K562 (cell line): ENCODE measurements around the gene CDK11A. TPM values are rescaled to one million over a fixed set of nuclear protein-coding genes. Genes with fewer than 3 reads are reported as not detected.
"Not testable (repeated sequence)": the region's sequence is repeated elsewhere in the genome, so short reads cannot be mapped to it uniquely, and the experiment has no call there.

Experiments
- ATAC-seq: fragments of 200-7000 bp; cut with Tn5 transposase; 3 replicates; pipeline ENCODE4 v1.9.1; 2020; ENCODE audit warnings: moderate library complexity
- BruUV-seq: library from RNA; stranded (reverse); fragments of 400-500 nt; replicated peaks from 2 replicates; lab custom pipeline; 2021; lab: Mats Ljungman, UMichigan
- CTCF ChIA-PET: fragments of 300-600 bp; formaldehyde crosslinking; extraction: SDS; loops from one replicate; lab custom pipeline; 2021; ENCODE audit warnings: low intra/inter-chr PET ratio; lab: Yijun Ruan, JAX
- POLR2A ChIA-PET: fragments of 300-600, 350-650 bp; sonication (Branson Sonifier 250); formaldehyde crosslinking; extraction: SDS; loops from one replicate; lab custom pipeline; 2021; ENCODE audit warnings: antibody characterized with exemption, inconsistent platforms; lab: Yijun Ruan, JAX
- DNase-seq, 4 experiments: peaks; one replicate each; pipeline versions ENCODE4 v3.0.0 to v3.0.0-alpha.2; 2011 to 2018; ENCODE audit warnings: low spot score in 3 of 4, mixed read lengths in 3 of 4; ENCODE audit errors: extremely low read depth in 1 of 4
- FAIRE-seq: peaks from 2 replicates; lab custom pipeline; 2011; peaks lifted over from hg19 to GRCh38; lab: Jason Lieb, UNC
- H2AFZ ChIP-seq: 2 replicates; pipeline ENCODE4 v1.6.0; 2011; ENCODE audit warnings: low read depth, low read length, control low read depth, inconsistent platforms
- H3K27ac ChIP-seq: fragments of 200-600 bp; 3 replicates; pipeline ENCODE4 v1.8.0; 2011; ENCODE audit warnings: low read depth, mild to moderate bottlenecking, control low read depth, inconsistent platforms, low read length, moderate library complexity, mixed read lengths; ENCODE audit errors: extremely low read depth
- H3K27me3 ChIP-seq, 2 experiments: fragments of 300-600 bp in 1 of 2; 2 replicates in 1 of 2; 3 replicates in 1 of 2; pipeline versions ENCODE4 v1.6.0 to v1.8.0; 2011; ENCODE audit warnings: inconsistent platforms in 2 of 2, low read length in 2 of 2, mild to moderate bottlenecking in 1 of 2, mixed read lengths in 1 of 2, moderate library complexity in 1 of 2; ENCODE audit not compliant: control insufficient read depth in 2 of 2, insufficient read depth in 2 of 2
- H3K36me3 ChIP-seq: fragments of 300-600 bp; 3 replicates; pipeline ENCODE4 v1.8.0; 2011; ENCODE audit warnings: mild to moderate bottlenecking, low read length, inconsistent platforms; ENCODE audit not compliant: control insufficient read depth, insufficient read depth
- H3K4me1 ChIP-seq, 2 experiments: fragments of 200-600 bp in 1 of 2; replicated peaks in 1 of 2; 2 replicates in 1 of 2; 3 replicates in 1 of 2; pipeline versions ENCODE4 v1.5.1 to v1.8.0; 2011; ENCODE audit warnings: inconsistent platforms in 2 of 2, low read length in 2 of 2, mild to moderate bottlenecking in 1 of 2, mixed read lengths in 1 of 2, moderate library complexity in 1 of 2; ENCODE audit not compliant: control insufficient read depth in 2 of 2, insufficient read depth in 2 of 2
- H3K4me2 ChIP-seq: 2 replicates; pipeline ENCODE4 v1.6.1; 2011; ENCODE audit warnings: low read length, control low read depth, inconsistent platforms, mixed read lengths; ENCODE audit not compliant: insufficient read depth
- H3K4me3 ChIP-seq: fragments of 200-600 bp; sonication (generic), shearing (Covaris generic); 2 replicates; pipeline ENCODE4 v1.5.1; 2016; ENCODE audit warnings: control low read depth, inconsistent platforms
- H3K79me2 ChIP-seq: fragments of 200-600 bp; 3 replicates; pipeline ENCODE4 v1.8.0; 2011; ENCODE audit warnings: low read length, inconsistent platforms; ENCODE audit not compliant: control insufficient read depth, insufficient read depth
- H3K9ac ChIP-seq, 2 experiments: 2 replicates each; pipeline versions ENCODE4 v1.6.0 to v1.6.1; 2011; ENCODE audit warnings: low read depth in 2 of 2, low read length in 2 of 2, control low read depth in 1 of 2, inconsistent platforms in 1 of 2, mild to moderate bottlenecking in 1 of 2, mixed read lengths in 1 of 2; ENCODE audit not compliant: insufficient read depth in 1 of 2
- H3K9me1 ChIP-seq: one replicate; pipeline ENCODE4 v1.6.0; 2011; ENCODE audit warnings: inconsistent platforms, mild to moderate bottlenecking, low read length, moderate library complexity; ENCODE audit not compliant: control insufficient read depth, insufficient read depth
- H3K9me3 ChIP-seq: replicated peaks from 2 replicates; pipeline ENCODE4 v1.5.1; 2011; ENCODE audit warnings: low read depth, low read length, inconsistent platforms; ENCODE audit not compliant: control insufficient read depth, insufficient read depth
- H4K20me1 ChIP-seq: replicated peaks from 2 replicates; pipeline ENCODE4 v1.6.1; 2011; ENCODE audit warnings: low read length, inconsistent platforms, mixed read lengths; ENCODE audit not compliant: control insufficient read depth, insufficient read depth
- MCM7 ChIP-seq, 2 experiments: fragments of 450-650 bp; IDR thresholded peaks; 2 replicates each; pipeline ENCODE4 v1.6.1; 2016 to 2018
- POLR2G ChIP-seq: fragments of 200-400 bp; formaldehyde crosslinking; IDR thresholded peaks from 2 replicates; pipeline ENCODE4 v1.6.1; 2017; ENCODE audit warnings: low read depth, mild to moderate bottlenecking, antibody characterized with exemption, low read length, moderate library complexity
- WGBS: fragments of 100-300 bp; shearing (Covaris generic); methylation state at CpG from one replicate; pipeline ENCODE4 v1.1.6; 2016; ENCODE audit warnings: low coverage, mixed read lengths; ENCODE audit not compliant: insufficient coverage; ENCODE audit errors: missing lambda C conversion rate; 5-methylcytosine and 5-hydroxymethylcytosine counted together
- in situ Hi-C: fragments of 300-500 bp; cut with MboI; formaldehyde crosslinking; loops from 4 replicates; pipeline ENCODE4 v1.15.0; 2018; ENCODE audit warnings: inconsistent platforms, mixed read lengths
- intact Hi-C: fragments of 100-400 bp; cut with micrococcal nuclease; formaldehyde crosslinking; loops from 2 replicates; pipeline ENCODE4 v1.14.2; 2022
- polyA plus RNA-seq, 8 experiments: library from polyadenylated mRNA; depleted of rRNA in 4 of 8; stranded (reverse) in 5 of 8; unstranded in 3 of 8; fragments of >200 nt; fragmentation: Nextera tagmentation in 2 of 8; fragmentation: Illumina TruSeq in 1 of 8; extraction: Ambion mirVana in 2 of 8; extraction: Trizol in 1 of 8; gene quantifications; 2 replicates each; pipeline versions ENCODE4 v1.2.1 to v1.2.3, GENCODE V29; 2011 to 2014; ENCODE audit warnings: inconsistent platforms in 1 of 8, missing spikeins in 1 of 8
- total RNA-seq, 7 experiments: library from RNA; depleted of rRNA in 6 of 7; stranded (reverse); fragments of >200 nt in 6 of 7; fragmentation: Illumina TruSeq in 2 of 7; extraction: Trizol in 2 of 7; gene quantifications; 2 replicates each; pipeline versions ENCODE4 v1.2.1 to v1.2.3, GENCODE V29; 2011 to 2021; ENCODE audit warnings: low replicate concordance in 1 of 7

Gene CDK11A
- total and polyA plus RNA-seq, 9 of the 15 experiments (the other 6 are each of a cell fraction or from before 2014, with no cell fraction given), result 4.5 to 71.0 (median 43.9) TPM

DNA sequence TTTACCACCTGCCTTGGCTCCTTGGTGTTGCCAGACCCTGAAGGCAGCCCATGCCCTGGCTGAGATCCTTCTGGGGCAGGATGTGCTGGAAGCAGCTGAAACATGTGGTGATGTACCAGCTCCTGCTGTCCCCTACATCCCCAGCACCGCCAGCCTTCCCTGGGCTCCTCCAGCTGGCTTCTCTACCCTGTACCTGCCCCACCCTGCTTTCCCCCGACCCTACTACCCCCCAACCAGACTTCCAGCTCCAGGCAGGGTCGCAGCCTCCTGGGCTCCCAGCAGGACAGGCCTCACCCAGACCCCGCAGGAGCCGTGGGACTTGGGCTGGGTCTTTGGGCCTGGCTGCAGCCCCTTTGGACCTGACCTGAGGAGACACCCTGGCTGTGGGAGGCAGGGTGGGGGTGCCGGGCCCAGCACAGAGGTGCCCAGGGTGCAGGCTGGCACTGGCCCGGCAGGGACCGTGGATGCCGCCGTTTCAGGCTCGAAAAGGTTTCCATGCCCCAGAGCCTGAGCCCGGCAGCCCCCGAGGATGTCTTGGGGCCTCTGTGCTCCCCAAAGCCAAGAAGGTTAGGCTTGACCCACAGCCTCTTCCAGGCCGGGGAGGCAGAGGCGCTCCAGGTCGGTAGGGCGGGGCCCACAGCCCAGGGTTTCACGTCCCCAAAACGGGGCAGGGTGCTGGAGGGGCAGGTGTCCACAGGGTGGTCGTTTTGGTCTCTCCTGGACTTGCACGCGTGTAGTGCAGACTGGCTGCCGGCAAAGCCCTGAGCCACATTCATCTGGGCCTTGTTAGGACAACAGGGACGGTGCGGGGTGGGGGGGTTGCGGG is 26.6 kb downstream of the CDK11A start:
- intact Hi-C loops, H3K9me1 ChIP-seq, POLR2A ChIA-PET, H3K4me3 ChIP-seq, CTCF ChIA-PET, H3K27me3 ChIP-seq, H3K27ac ChIP-seq, H4K20me1 ChIP-seq, in situ Hi-C loops, BruUV-seq, H3K36me3 ChIP-seq, ATAC-seq, H3K79me2 ChIP-seq, DNase-seq, H3K9me3 ChIP-seq, FAIRE-seq, H2AFZ ChIP-seq, H3K9ac ChIP-seq, H3K4me2 ChIP-seq: not testable (repeated sequence)
- peak; percentile 50 for TF ChIP-seq POLR2G
- 59% methylated on average over 17 of the region's 26 CpGs for WGBS
- H3K4me1 ChIP-seq, result peaks cover 0 to 14% of the 10 kb centered on the region in 2 experiments; a peak in 2 of 5 replicates

DNA sequence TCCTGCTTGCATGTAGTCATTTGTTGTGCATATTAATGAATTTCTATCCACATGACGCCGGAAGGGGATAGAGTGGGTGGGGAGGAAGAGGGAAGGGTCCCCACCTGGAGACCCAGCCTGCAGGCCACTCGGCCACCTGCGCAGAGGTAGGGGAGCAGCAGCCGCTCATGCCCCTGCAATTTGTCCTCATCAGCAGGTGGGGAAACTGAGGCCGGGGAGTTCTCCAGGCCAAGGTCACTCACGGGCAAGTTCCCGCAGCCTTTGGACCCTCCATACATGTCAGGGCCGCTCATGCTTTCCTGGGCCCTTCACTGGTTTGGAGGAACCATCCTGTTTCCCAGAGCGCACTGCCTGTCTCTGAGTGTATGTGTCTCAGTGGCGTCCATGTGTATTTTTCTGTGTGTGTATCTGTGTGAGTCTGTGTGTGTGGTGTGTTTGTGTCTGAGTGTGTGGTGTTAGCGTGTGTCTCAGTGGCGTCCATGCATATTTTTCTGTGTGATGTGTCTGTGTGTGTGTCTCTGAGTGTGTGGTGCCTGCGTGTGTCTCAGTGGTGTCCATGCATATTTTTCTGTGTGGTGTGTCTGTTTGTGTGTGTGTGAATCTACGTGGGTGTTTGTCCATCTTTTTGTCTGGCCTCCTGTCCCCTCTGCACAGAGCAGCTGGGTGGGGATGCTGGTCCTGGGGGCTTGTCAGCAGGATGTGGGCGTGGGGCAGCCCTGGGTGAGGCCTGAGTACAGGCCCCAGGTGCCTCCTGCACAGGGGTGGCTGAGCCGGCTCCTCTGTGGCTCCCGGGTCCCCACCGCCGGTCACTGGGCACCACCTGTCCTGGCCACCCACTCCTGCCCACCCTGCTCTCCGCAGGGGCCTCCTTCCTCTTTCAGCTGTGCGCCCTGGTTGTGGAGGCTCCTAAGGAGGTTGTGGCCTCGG is 27.5 kb downstream of the CDK11A start:
- not testable (repeated sequence) for H3K9ac ChIP-seq
- WGBS, result 66% methylated on average over 19 of the region's 23 CpGs

More for the DNA sequence above, 27.5 kb downstream of the CDK11A start:
- H3K27ac ChIP-seq, H3K9me3 ChIP-seq, H3K79me2 ChIP-seq, H3K4me2 ChIP-seq, H2AFZ ChIP-seq, H3K9me1 ChIP-seq, CTCF ChIA-PET, POLR2A ChIA-PET, DNase-seq, H3K4me3 ChIP-seq, intact Hi-C loops, H3K36me3 ChIP-seq, BruUV-seq, H3K27me3 ChIP-seq, ATAC-seq, in situ Hi-C loops, H4K20me1 ChIP-seq: not testable (repeated sequence)
- H3K4me1 ChIP-seq, result peaks cover 0 to 14% of the 10 kb centered on the region in 2 experiments; a peak in 2 of 5 replicates
- FAIRE-seq, result peak; percentile 44
- TF ChIP-seq MCM7 (IDR thresholded peaks at IDR 0.05), result 0 out of 4 replicates have a peak, but pooled peaks of 1 of the 2 experiments have one; percentile 56
